Measurements from ENCODE around the gene BPIFB3.

The BPIFB3 gene

DNA sequence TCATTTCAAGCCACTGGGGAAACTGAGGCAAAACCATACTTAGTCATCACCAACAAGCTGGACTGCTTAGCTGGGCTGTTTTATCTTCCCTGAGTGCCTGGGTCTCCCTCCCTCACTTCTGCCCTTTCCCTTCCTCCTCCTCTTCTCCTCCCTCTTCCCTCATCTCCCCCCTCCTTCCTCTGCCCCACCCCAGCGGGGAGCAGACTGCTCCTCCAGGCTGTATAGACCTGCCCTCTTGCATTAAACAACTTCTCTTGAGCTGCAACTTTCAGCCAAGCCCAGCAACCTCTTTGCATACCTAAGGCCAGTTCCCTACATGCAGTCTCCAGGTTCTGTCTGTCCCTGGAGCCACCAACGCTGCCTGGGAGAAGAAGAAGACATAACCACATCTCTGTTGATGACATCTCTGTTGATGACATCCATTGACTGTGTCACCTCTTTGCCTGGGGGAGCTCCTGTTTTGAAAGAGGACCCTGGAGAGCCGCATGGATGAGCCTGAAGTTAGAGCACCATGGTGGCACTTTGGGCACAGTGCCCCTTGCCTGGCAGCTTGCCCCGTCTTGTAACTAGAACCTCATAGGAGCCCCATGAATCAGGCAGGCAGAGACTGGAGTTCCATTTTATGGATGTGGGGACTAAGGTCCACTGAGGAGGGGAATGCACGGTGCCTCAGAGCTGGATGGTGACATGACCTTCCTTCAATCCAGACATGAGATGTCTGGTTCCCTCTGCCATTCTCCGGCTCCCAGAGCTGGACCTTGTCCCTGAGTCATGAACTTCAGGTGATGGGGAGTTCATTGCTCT, 30.1 kb upstream of the BPIFB3 start:
- Mint-ChIP-seq H3K9me3 (no peaks in the 10 kb centered on the region), H3K4me1 (no peaks in the 10 kb centered on the region), H3K27ac (no peak overlapping the region), H3K4me3 (no peak overlapping the region), H3K36me3 (no peaks in the 10 kb centered on the region)
- DNase-seq (ENCODE audit: low spot score in 2 of 2) (no peak), ATAC-seq (no peak)

DNA sequence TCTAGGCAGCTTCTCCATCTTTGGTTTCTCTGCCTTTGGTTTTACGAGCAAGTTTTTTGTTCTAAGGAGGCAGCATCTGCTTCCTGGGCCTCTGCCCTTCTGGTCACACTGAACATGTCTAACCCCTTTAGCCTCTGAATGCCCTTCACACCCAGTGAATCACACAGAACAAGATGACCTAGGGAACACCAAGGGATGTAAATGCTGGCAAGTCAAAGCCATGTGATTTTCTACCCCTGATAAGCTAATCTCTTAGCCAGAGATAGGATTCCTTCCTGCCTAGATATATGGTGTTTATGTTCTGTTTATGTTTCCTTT, 29.5 kb upstream of the BPIFB3 start:
- Mint-ChIP-seq H3K27ac (no peak overlapping the region), H3K4me1 (no peaks in the 10 kb centered on the region), H3K36me3 (no peaks in the 10 kb centered on the region), H3K9me3 (no peaks in the 10 kb centered on the region), H3K4me3 (no peak overlapping the region)
- ATAC-seq (no peak), DNase-seq (ENCODE audit: low spot score in 2 of 2) (no peak)

DNA sequence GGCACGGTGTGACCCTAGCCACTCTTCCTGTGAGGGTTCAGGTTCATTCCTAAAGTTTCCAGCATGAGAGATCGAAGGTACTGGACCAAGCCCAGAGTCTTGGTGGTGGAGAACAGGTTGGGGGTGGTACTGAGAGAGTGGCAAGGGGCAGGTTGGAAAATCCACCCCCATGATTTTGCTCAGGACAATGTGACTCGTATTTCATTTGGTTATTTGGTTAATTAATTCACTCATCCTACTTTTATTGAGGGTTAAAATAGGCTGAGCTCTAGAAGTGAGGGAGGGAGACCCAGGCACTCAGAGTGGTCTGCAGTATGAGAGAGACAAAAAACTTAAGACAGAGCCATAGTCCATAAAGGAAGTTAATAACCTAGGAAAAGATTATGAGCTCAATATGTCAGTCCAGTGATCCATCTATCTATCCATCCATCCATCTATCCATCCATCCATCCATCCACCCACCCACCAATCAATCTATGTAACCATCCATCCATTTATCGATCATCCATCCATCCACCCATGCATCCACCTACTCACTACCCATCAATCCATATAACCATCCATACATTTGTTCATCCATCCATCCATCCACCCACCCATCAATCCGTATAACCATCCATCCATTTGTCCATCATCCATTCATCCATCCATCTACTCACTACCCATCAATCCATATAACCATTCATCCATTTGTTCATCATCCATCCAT, 28.9 kb upstream of the BPIFB3 start:
- DNase-seq (ENCODE audit: low spot score in 2 of 2) = no peak
- no peak for ATAC-seq
- Mint-ChIP-seq H3K4me3 (no peak overlapping the region), H3K9me3 (no peaks in the 10 kb centered on the region), H3K27ac (no peak overlapping the region), H3K36me3 (no peaks in the 10 kb centered on the region), H3K4me1 (no peaks in the 10 kb centered on the region)

DNA sequence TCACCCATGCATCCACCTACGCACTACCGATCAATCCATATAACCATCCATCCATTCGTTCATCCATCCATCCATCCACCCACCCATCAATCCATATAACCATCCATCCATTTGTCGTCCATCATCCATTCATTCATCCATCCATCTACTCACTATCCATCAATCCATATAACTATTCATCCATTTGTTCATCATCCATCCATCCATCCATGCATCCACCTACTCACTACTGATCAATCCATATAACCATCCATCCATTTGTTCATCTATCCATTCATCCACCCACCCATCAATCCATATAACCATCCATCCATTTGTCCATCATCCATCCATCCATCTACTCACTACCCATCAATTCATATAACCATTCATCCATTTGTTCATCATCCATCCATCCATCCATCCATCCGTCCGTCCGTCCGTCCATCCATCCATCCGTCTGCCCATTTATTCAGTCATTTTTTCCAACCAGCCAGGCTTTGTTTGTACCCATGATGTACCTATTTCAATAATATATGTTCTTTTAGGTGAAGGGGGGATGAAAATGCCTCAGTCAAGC, 28.3 kb upstream of the BPIFB3 start:
- Mint-ChIP-seq H3K27ac (no peak overlapping the region), H3K4me3 (no peak overlapping the region)
- ATAC-seq = no peak

DNA sequence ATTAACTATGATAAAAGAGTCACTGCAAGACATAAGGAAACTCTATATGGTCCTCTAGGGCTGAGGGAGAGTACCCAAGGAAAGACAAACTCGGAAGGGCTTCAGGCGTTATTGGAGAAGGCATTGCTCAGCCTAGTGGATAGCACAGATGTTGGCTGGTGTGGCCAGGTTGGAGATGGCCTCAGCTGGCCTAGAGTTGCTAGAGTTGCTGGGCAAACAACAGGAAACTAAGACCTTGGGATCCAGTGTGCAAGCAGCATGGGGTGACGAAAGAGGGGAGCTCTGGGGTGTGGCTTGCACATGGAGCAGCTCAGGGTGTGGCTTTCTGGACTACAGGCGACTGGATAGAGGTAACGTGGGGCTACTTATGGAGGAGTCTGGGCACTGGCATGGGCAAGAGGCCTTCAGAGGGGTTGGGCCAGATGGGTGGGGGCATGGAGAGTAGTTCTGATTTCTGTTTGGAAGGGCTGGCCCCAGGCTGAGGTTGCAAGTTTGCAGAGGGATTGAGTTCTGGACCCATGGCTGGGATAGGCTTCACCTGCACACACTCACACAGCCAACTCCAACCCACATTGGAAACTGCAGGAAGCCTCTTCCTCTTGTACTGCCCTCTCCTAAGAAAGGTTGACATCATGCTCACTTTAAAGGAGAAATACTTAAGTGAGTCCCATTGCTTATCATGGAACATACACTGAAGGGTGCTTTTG, 27.5 kb upstream of the BPIFB3 start:
- Mint-ChIP-seq H3K36me3 (no peaks in the 10 kb centered on the region), H3K9me3 (no peaks in the 10 kb centered on the region), H3K27ac (no peak overlapping the region), H3K4me3 (no peak overlapping the region), H3K4me1 (no peaks in the 10 kb centered on the region)
- ATAC-seq (no peak), DNase-seq (ENCODE audit: low spot score in 2 of 2) (no peak)

More for the DNA sequence above, 28.3 kb upstream of the BPIFB3 start:
- Mint-ChIP-seq H3K4me1 (no peaks in the 10 kb centered on the region), H3K36me3 (no peaks in the 10 kb centered on the region), H3K9me3 (no peaks in the 10 kb centered on the region)
- DNase-seq (ENCODE audit: low spot score in 2 of 2) = no peak

DNA sequence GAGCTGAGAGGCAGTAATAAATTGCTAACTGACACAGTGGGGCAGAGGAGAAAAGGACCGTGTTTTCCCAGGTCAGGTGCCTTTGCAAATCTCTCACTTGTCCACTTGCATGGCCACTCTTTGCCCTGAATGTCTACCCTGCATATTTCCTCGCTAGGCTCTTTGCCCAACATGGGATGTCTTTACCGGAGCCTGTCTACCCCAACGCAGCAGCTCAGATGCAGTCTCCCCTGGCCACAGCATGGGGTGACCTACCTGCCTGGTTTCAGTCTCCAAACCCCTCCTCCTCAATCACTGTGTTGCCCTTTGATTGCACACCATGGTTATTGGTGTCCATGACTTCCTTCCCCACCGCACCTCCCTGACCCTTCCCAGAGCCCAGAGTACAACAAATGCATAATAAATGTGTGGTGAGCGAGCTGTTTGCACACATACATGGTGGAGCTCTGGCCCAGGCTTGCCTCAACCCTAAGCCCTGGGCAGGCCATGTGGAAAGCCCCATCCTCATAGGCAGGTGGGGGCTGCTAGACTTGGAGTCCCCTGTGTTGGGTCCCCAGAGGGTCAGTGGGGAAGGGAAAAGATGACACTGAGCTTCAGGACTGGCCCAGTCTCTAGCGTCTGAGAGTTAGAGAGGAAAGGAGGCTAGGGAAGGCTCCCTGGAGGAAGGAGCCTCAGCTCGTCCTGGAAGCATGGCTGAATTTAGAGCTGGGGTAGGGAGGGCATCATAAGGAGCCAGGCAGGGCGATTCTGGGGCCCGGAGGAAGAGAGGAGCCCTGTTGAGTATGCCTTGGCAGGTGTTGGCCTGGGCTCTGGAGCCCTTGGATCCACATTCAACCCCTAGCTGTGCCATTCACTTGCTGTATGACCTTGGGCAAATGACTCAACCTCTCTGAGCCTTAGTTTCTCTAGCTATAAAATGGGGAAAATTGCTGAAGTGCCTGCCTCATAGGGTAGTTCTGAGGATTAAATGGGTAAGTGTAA, 26.6 kb upstream of the BPIFB3 start:
- Mint-ChIP-seq H3K4me1 (no peaks in the 10 kb centered on the region), H3K27ac (no peak overlapping the region), H3K36me3 (no peaks in the 10 kb centered on the region), H3K4me3 (no peak overlapping the region), H3K9me3 (no peaks in the 10 kb centered on the region)
- DNase-seq (ENCODE audit: low spot score in 2 of 2) (no peak), ATAC-seq (no peak)

DNA sequence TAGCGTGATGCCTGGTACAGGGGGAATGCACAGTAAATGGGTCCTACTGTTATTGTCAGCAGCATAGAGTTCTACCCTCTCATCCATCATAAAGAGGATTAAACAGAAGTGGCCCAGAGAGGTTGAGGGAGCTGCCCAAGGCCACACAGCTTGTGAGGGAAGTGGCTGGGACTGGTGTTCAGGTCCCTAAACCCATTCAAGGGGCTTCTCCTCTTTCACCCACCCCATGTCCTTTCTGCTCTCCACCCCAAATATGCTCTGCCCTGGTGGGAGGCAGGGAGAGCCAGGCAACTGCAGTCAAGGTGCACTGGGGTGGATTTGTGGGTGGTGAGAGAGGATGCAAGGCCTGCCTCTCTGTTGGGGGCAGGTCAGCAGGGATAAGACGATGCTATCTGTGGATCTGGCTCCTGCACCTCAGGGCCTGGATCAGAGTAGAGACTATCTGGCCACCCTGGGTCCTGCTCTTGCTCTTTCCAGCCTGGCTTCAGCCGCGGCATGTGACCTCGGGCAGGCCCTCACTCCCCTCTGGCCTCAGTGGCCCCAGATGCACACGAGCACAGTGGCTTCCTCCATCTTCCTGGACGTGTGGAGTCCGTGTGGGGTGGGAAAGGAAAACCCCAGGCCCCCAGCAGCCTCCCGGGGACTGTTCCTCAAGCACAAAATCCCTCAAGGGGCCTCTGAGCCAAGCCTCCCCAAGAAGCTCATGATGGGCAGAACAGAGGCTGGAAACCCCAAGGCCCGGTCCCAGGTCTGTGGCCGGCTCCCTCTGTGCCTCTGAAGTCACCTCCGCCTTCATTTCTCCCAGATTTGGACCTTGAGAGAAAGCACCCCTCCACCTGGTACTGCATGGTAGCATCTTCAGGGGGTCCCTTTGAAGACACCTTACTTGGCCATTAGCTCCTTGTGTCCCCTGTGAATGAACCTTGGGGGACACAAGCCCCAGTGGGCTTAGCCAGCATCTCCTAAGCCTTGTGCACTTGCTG, 25.6 kb upstream of the BPIFB3 start:
- H3K4me3 Mint-ChIP-seq = no peak overlapping the region
- ATAC-seq (no peak), DNase-seq (ENCODE audit: low spot score in 2 of 2) (no peak)
- no peaks in the 10 kb centered on the region for H3K9me3 Mint-ChIP-seq
- no peaks in the 10 kb centered on the region for H3K36me3 Mint-ChIP-seq
- no peaks in the 10 kb centered on the region for H3K4me1 Mint-ChIP-seq
- no peak overlapping the region for H3K27ac Mint-ChIP-seq

DNA sequence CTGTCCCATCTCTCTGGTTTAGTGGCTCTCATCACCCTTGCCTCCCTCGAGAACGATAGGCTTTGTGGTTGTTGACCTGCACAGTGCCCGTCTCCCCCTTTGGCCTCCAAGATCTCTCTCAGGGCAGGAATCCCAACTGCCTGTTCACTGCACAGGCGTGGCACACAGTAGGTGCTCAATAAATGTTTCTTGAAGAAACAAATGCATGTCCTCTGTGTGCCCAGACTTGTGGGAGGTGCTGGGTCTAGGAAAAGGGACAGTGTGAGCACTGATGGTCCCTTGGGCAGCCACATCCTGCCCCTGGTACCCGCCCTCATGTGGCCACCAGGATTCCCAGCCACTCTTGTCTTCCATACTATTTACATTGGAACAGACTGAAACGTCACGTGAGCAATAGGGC, 24.8 kb upstream of the BPIFB3 start:
- ATAC-seq (no peak), DNase-seq (ENCODE audit: low spot score in 2 of 2) (no peak)
- Mint-ChIP-seq H3K27ac (no peak overlapping the region), H3K4me1 (no peaks in the 10 kb centered on the region), H3K36me3 (no peaks in the 10 kb centered on the region), H3K9me3 (no peaks in the 10 kb centered on the region), H3K4me3 (no peak overlapping the region)

DNA sequence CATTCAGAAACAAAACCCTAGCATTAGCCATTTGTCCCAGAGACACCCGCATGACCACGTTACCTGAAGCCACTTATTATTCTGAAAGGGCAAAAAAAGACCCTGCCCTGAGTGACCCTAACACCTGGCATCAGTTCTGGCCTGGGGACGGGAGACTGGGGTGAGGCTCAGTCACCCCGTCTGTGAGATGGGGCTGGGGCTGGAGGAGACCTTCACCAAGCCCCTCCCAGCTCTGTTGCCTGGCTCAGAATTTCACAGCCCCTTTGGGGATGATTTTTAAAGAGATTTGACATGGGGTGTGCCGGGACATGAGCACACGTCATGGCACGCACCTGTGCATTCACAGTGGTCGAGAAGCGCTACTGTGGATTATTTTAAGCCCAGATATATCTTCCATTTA, 23.6 kb upstream of the BPIFB3 start:
- Mint-ChIP-seq H3K27ac (no peak overlapping the region), H3K36me3 (no peaks in the 10 kb centered on the region), H3K9me3 (no peaks in the 10 kb centered on the region), H3K4me1 (no peaks in the 10 kb centered on the region), H3K4me3 (no peak overlapping the region)
- no peak for ATAC-seq
- DNase-seq (ENCODE audit: low spot score in 2 of 2) = no peak

DNA sequence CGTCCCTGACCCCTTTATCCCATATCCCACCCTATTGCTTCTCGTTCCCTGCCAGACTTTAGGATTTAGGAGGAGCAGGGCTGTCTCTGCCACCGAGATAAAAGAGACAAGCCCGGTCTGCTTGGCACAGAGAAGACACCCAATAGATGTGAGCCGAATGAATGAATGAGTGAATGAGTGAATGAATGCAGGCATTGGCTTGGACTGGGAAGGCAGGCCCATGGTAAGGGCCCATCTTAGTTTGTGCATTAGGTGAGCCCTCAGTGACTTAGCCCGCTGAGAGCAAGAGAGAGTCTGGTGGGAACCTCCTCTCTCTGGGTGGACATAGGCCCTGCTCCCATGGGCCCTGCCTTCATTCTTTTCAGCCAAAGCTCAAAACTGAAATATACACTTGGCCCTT, 23.1 kb upstream of the BPIFB3 start:
- no peaks in the 10 kb centered on the region for H3K4me1 Mint-ChIP-seq
- H3K36me3 Mint-ChIP-seq = no peaks in the 10 kb centered on the region
- H3K27ac Mint-ChIP-seq = no peak overlapping the region
- DNase-seq (ENCODE audit: low spot score in 2 of 2) = no peak
- ATAC-seq = no peak
- no peak overlapping the region for H3K4me3 Mint-ChIP-seq
- no peaks in the 10 kb centered on the region for H3K9me3 Mint-ChIP-seq

DNA sequence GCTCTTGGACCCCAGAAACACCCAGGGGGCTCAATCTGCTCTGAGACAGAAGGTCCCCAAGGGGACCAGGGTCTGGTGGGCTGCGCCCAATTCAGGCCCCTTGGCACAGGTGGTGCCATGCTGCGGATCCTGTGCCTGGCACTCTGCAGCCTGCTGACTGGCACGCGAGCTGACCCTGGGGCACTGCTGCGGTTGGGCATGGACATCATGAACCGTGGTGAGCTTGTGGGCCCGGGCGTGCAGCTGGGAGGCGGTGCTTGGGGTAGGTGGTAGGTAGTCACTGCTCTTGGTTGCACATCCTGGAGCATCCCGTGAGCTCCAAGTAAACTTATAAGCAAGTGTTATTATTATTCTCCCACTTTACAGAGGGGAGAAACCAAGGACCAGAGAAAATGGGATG, 22.2 kb upstream of the BPIFB3 start, which contains the start of gene BPIFB6:
Gene BPIFB6, plus strand, starts transcription at position 118 of the 400 bp plus-strand sequence. Its CDS starts 0 bp downstream, at position 118.
- DNase-seq (ENCODE audit: low spot score in 2 of 2) (no peak), ATAC-seq (no peak)
- Mint-ChIP-seq H3K4me3 (no peak within 1 kb of the TSS), H3K36me3 (no peaks in the 10 kb centered on the region), H3K4me1 (no peaks in the 10 kb centered on the region), H3K9me3 (no peaks in the 10 kb centered on the region), H3K27ac (no peak within 1 kb of the TSS)

DNA sequence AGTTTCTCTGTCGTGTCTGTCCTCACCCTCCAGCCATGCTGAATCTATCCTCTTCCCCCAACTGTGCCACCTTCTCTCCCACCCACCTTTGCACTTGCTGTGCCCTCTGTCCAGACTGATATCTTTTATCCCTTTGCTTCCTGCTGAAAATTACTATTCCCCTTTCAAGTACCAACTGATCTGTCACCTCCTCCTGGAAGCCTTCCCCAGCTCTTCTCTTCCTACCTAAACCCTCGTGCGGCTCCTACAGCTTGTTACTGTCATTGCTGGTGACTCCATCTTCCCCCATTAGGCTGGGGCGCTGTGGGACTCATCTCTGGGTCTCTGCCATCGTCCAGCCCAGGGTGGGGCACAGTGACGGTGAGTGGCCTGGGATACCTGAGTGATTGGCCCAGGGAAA, 21.1 kb upstream of the BPIFB3 start:
- no peak for ATAC-seq
- no peak overlapping the region for H3K4me3 Mint-ChIP-seq
- H3K27ac Mint-ChIP-seq = no peak overlapping the region
- H3K4me1 Mint-ChIP-seq = no peaks in the 10 kb centered on the region
- no peaks in the 10 kb centered on the region for H3K36me3 Mint-ChIP-seq
- no peaks in the 10 kb centered on the region for H3K9me3 Mint-ChIP-seq
- no peak for DNase-seq (ENCODE audit: low spot score in 2 of 2)

DNA sequence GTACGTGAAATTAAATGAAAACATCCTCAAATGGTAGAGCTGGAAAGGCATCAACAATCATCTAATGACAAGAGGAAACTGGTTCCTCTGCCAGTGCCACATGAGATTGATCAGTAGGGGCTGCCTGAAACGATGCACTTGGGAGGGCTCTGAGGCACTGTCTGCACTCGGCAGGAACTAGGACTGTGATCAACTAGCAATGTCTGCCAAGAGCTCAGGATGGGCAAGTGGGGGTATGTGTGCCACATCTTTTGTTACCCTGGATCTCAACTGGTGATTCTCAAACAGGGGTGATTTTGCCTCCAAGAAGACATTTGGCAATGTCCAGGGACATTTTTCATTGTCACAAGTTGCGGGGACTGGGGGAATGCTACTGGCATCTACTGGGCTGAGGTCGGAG, 20.3 kb upstream of the BPIFB3 start:
- no peaks in the 10 kb centered on the region for H3K36me3 Mint-ChIP-seq
- no peak overlapping the region for H3K4me3 Mint-ChIP-seq
- DNase-seq (ENCODE audit: low spot score in 2 of 2) = no peak

DNA sequence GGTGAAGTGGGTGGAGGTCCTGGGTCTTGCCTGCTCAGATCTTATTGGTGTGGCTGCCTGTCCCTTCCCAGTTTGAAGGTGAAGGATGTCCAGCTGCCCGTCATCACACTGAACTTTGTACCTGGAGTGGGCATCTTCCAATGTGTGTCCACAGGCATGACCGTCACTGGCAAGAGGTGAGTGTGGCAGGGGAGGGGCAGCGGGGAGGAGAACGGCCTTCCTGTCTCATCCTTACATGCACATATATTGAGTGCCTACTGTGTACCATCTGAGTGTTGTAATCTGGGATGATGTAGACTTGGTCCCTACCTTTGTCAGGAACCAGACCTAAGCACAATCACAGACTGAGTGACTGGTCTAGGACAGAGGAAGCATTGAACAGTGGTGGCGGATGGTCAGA, 19.6 kb upstream of the BPIFB3 start:
- ATAC-seq = no peak
- Mint-ChIP-seq H3K27ac (no peak overlapping the region), H3K9me3 (no peaks in the 10 kb centered on the region), H3K36me3 (no peaks in the 10 kb centered on the region), H3K4me1 (no peaks in the 10 kb centered on the region), H3K4me3 (no peak overlapping the region)
- no peak for DNase-seq (ENCODE audit: low spot score in 2 of 2)

More for the DNA sequence above, 20.3 kb upstream of the BPIFB3 start:
- no peak overlapping the region for H3K27ac Mint-ChIP-seq
- no peaks in the 10 kb centered on the region for H3K4me1 Mint-ChIP-seq
- no peak for ATAC-seq
- H3K9me3 Mint-ChIP-seq = no peaks in the 10 kb centered on the region

Measured in stimulated activated effector memory CD8-positive, alpha-beta T cell treated with anti-CD3 and anti-CD28 coated beads, Interleukin-12 subunit alpha, Interleukin-12 subunit beta, amount 100 ng/mL, for 72 hours (primary cell).